Stimulated activated CD8-positive, alpha-beta memory T cell treated with anti-CD3 and anti-CD28 coated beads, Interleukin-4, amount 100 ng/mL, for 24 hours (primary cell): Measurements from ENCODE around the gene JARID2.

Experiments used
- DNase-seq: peaks from one replicate; pipeline ENCODE4 v3.0.0-alpha.2; 2020; ENCODE audit warnings: low read depth

Gene JARID2

DNA sequence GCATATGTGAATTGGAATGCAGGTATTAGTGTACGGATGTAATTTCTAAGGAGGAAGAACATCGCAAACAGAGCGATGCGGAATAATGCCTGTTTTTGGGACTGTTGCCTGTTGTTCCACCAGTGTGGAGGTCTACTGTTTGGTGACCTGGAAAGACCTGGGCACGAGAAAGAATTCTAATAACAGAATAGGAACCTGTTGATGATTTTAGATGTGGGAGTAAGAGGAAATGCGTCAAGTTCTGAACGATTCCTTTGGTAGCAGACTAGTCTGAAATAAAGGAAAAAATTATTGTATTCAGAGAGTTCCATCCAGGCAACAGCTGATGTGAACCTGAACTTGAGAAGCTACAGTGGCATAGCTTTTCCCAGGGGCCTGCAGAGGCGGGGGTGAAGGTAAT lies 224.9 kb downstream of the JARID2 start:
- DNase-seq, result no peak

DNA sequence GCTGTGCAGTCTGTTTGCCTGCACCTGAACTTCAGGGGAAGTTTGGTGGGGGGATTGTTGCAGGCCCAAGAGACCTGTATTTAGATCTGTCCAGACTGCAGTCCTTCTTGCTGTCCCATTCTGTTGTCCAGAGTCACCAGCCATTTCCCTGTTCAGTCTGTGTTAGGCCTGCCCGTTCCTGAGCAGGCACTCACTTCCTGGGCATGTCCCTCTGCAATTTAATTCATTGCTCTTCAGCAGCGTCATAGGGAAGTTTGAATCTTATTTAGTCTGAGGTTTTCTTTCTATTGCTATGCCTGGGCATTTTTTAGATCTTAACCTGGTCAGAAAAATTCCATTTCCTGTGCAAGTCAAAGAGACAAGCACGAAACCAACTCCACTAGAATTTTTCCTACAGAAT lies 226.8 kb downstream of the JARID2 start:
- DNase-seq, result no peak

DNA sequence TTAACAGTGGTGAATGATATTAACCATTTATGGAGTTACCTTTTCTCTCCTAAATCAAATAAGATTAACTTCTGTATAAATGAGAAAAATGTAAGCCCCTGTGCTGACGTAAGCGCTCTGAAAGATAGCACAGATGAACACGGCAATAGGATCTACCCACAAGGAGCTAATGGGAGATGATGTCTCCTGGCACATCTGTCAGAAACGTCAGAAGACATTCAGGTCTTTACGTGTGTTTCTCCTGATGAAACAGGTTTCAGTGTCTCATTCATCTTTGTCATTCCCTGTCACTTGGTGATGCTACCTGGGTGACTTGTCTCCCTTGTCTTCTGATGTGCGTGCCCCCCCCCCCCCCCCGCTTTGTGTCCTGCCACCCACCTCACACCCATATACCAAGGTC lies 227.3 kb downstream of the JARID2 start:
- no peak for DNase-seq

DNA sequence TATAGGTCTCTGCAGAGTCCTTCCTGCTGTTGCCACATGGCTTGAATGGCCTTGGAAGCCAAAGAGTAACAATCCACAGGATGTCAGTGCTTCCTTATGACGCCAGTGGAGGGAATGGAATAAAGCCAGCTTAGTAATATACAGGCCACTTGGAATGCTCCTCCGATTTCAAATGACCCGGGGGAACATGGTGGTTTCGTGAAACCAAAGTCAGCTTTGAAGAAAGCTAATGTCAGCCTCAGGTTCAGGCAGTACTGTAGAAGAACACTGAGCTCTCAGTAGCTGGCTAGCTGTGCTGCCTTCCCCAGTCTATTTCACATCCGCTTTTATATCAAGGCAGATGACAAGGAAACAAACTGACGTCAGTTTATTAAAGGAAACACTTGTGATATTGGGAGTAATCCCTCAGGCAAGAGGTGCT lies 227.9 kb downstream of the JARID2 start:
- no peak for DNase-seq

DNA sequence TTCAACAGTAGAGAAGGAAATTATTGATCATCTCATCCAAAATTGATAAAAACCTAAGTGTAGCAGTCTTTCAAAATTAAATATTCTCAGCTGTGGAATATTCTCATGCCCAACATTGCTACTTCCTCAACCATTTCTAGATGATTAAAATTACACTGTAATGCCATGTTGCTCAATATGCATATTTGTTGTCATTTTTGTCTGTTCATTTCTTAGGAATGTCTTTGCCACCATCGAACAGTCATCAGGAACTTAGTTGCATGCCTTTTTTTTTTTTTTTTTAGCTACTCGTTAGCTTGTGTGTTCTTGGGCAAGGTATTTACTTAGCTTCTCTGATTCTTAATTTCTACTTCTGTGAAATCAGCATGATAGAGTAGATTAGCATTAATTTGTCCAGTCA lies 228.3 kb downstream of the JARID2 start:
- DNase-seq, result no peak

DNA sequence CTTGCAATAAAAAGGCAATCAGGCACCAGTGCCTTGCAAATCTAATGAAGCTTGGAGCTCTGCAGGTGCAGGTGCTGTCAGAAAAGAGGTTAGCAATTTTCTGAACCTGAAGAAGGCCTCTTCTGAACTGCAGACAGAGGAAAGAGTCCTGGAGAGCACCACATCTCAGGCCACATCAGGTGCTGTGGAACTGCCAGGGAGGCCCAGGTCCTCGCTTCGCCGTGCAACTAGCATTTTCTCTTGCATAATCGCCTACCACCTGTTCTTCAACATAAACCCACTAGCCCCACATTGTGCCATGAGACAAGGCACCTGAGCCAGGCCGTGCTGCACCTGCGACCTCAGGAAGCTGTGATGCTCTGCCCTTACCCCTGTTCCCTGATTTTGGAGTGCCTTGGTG lies 229.4 kb downstream of the JARID2 start:
- DNase-seq, result no peak

DNA sequence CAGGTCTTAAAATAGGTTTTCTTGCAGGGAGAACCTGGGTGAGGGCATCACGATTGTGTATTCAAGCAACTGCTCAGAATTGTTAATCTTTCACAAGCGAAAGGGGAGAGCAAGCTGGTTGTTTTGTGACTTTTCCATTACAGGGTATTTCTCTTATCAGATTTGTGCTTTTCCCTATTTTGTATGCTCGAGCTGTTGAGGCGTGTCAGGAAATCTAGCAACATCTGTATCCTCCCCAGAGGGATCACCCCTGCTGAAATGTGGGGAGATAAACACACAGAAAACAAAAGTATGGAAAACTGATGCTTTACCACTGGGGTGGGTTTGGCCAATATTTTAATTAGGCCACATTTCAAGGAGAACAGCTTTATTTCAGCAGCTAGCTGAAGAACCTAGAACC lies 230.0 kb downstream of the JARID2 start:
- no peak for DNase-seq

DNA sequence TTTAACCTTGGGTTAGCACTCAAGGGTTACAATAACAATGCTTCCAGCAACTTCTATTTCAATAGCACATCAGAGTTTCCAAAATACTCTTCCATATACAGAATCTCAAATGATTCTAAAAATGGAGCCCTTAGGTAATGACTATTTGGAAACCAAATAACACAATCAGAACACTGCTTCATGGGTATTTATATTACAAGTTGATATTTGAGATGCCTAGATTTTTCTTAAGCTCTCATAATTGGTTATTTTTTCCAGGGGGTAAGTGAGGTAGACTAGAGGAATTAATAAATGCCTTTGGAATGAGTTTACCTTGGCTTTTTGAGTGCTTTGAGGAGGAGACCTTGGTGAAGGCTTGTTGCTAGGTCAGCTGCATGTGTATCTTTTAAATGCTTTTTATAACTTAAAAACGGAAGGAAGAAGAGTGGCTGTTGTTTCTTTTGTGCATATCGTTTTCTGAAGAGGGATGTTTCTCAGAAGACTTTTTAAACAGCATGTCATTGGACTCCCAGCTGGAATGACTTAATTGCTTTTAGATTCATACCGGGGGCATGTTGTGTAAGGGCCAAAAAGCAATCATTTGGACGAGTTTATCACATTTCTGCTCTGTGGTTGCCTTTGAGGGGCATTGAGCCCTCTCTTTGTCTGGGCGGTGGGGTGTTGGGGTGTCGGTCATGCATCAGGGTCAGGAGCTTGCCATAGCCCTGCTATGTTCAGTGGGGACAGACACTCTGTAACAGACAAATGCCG lies 230.9 kb downstream of the JARID2 start:
- no peak for DNase-seq

DNA sequence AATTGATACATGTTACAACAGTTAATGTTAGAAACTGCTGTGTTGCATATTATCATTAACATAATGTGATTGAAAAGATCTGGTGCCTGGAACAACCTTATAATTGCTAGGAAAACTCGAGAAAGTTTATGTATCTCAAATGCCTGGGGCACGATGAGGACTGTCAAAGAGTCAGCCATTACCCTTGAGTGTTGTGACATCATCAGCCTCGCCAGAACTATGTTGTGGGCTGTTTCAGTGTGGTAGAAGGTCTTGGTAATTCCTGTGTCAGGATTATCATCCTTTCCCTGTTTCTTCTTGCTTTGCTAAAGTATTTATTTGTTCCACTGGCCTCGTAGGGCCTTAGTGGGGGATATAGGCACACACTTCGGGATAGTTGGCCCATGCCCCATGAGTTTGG lies 231.9 kb downstream of the JARID2 start:
- no peak for DNase-seq

DNA sequence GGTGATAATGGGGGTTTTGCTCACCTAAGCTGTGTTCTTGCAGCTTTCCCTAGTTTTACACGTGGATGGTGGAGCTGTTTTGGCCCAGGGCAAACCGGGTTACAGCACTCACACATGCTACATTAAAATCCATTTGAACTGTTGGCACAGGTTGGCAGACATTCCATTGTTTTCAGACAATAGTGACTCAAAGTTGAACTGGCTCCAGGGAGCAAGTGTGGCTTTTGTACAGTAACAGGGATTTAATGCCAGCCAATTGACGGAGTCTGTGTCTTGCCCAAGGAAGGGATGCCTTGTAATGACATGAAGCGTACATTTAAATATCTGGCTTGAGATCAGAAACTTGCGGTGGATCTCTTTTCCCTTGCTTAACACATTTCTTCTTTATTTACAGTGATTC lies 233.9 kb downstream of the JARID2 start:
- no peak for DNase-seq

DNA sequence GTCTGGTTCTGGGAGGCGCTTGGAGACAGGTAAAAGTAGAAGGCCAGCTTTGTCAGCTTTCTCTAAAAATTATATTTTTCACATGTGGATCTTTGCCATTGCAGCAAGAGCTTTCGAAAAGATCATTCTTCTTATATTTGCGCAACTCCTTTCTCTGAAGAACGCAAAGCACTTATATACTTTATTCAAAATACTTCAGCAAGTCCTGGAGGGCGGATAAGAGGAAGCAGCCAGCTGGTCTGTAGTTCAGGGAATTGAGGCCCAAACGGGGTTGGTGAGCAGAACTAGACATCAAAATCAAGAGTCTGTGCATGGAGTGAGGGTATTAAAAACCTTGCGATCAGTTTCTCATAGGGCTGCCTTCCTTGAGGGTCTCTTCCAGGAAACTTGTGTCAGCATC lies 234.7 kb downstream of the JARID2 start:
- DNase-seq, result no peak

DNA sequence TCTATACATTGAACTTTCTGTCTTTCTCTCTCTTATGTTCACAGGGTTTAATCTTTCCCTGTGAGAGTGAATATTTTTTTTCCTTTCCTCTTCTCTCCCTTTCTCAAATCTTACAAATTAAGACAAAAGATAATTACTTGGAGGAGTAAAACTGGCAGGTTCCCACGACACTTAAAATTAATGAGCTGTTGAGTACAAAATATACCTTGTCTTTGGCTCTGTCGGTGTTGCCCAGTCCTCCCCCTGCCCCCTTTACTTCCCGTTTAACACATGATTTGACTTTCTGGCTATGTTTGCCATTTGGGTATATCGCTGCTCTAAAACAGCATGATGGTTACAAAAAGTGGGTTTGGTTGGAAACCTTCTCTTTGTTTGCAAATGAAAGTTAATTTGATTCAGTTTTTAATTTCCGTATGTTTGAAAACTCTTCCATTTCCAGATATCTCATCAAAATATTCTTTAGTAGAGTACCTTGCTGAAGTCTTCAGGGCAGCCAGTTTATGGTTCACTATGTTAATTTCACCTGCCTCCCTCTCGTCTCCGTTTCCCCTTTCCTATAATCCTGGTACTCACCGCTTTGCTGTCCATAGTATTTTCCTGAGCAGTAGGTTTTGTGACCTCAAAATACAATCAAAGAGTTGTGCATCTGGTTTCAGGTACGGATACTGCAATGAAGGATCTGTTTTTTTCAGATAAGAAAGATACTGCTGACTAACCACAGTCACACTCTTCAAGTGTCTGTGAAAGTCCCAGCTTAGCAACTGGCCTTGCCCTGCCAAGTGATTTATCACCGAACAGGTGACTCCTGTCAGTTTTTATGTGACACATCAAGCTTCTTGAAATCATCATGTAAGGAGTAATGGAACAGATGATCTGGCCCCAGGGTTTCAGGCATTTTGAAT lies 235.8 kb downstream of the JARID2 start:
- no peak for DNase-seq

DNA sequence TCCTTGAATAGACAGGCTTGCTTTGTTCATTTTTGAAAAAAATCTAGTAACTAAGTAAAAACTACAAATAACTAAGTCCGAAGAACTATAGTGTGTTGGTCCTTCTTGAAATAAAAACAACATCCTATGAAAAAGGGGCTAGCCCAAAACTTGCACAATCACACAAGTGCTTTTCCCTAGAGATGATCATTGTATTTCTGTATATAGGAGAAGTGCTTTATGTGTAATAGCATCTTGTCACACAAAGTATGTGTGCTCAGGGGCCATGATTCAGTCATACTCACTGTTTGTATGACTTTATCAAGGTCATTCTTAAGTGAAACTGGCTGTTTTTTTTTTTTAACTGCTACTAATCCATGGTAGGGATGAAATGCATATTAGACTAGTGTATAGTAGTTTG lies 237.2 kb downstream of the JARID2 start:
- no peak for DNase-seq

DNA sequence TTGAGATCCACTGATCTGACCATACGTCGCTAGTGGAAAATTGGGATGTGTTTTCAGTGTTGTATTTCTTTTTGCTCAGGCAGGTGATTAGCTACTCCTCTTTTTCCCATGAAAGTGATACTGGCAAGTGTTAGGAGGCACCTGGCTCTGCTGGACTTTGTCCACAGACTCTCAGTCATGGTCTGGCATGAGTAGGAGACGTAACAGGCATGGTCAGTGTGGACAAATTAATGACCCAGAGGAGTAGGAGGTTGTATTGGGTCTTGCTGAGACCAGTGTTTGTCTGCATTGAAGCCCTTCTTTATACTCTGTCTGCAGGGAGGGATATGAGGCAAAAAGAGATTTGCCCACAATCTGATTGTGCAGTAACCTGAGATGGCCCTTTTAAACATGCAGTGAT lies 238.3 kb downstream of the JARID2 start:
- DNase-seq, result no peak

DNA sequence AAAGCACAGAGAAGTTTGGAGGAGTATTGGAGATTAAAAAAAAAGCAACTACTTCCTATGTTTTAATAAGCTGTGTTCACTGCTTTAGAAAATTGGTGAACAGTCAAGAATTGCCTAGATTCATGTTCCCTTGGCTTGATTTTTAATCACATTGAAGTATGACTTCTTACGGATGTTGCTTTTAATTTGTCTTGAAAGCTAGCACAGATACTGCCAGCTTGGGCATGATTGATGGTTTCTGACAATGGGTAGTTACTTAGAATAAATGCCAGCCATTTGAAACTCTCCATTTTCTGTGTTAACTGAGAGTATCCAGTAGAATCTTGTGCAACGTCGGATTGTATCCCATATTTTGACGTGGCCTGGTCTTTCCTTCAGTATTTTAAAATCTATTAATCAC lies 239.0 kb downstream of the JARID2 start:
- DNase-seq, result no peak

DNA sequence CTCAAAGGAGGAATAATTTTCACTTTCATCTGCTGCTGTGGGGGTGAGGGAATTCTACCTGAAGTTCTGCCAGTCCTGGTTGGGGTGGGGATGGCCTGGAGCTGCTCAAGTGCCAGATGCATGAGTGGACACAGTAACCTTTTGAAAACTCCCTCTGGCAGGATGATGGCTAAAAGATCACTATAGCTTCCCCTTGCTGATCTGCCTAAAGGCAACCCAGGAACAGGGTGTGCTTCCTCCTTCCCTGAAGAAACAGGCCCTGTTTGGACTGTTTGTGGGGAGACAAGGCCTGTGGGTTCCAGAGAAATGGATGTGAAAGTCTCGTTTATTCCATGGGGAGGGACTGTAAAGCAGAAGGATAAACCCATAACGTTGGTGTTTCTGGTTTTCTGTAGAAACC lies 240.1 kb downstream of the JARID2 start:
- no peak for DNase-seq

DNA sequence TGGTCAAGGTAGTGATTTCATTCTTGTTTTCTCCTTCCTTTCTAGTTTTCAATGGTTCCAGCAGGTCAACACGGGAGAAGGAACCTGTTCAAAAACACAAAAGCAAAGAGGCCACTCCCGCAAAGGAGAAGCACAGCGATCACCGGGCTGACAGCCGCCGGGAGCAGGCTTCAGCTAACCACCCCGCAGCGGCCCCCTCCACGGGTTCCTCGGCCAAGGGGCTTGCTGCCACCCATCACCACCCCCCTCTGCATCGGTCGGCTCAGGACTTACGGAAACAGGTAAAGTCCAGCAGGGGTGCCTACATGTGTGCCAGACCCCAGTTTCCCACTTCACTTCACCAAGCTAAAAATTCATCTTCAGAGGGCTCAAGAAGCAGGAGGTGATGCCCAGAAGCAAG lies 241.4 kb downstream of the JARID2 start:
- no peak for DNase-seq

DNA sequence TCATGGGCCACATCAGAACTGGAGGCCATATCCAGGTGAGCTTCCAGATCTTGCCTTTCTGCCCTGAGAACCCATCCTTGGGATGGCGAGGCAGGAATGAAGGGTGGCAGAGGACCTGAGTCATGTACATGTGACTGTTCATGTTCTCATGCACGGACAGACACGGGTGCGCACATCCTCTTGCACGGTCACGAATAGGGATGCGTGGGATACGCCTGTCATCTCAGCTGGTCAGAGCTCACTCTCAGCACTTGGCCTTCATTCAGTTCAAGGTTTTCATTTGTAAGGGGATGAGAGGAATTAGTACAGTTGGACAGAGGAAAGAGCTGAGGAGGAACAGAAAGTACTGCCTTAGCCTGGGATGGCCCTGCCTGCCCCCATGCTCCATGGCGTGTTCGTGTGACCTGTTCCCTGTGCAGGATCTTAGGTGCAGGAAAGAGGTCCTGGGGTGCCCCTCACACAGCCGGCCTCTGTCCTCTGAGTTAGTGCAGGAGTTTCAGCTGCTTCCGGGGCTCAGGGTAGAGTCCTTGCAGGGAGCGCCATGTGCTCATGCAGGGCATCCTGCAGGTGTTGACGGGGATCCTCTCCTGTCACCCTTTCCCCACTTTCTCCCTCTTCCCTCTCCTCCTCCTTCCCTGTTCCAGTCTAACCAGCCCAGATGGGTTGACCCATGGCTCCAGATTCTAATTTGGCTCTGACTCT lies 243.5 kb downstream of the JARID2 start:
- DNase-seq, result no peak

DNA sequence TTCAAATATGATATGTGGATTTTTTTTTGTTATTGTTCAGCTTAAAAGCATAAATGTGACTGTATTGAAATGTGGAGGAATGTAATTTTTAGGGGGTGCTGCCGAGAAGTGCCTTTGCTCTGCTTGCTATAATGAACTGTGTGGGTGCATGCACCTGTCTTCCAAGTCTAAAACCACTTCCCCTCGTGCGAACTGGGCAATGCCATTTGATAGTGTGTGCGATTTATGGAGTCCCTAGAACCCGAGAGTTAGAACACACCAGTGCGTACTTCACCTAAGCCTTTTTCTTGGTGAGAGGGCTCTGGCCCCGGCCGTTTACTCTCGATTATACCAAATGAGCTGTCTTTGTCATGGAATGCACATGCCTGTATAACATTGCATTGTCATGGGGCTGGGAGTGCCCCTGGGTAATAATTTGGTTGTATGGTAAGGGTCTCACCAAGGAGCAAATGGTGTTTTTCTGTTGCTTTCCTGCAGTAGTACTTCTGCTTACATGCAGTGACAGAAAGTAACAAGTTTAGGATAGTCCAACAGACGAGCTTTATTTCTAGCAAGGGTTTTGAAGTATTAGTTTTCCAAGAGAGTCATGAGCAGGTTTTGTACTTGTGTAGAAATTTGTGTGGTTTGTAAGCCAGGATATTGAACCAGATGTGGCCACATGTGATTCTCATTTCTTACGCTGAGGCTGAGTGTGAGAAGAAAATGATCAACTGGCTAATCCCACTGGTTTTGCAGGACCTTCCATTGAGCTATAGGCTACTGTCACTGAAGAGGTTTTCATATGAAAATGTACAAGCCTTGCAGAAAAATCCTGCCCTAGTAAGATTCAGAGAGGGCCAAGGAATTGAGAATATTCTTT lies 244.6 kb downstream of the JARID2 start:
- no peak for DNase-seq

DNA sequence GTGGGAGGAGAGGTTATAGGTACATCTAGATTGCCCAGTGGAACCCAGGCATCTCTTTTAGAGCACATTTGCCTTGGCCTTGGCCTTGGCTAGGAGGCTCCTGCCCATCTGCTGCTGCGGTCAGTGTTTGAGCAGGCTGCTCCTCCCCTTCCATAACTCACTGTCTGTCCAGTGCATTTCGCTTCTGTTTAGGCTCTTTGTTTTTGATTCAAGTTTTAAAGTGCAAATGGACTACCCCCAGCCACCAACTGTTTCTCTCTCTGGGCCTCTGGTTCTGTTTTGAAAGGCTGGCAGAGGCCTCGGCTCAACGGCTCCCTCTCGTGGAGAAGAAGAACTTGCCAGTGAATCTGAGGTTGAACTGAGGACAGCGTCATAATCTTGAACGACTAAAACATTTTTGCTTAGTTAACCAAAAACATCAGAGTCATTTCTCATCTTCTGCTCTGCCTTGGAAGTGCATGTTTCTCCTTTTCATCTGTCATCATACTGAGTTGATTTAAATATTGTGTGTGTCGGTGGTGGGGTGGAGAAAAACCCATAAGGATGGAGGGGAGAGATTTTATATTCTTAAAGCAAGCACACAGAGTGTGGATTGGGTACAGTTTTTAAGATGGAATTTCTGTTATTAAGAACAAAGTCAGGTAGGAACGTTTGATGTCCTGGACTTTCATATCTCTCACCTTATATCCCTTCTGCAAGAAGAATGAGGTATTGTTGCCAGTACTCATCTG lies 245.6 kb downstream of the JARID2 start:
- DNase-seq, result peak; percentile 55

DNA sequence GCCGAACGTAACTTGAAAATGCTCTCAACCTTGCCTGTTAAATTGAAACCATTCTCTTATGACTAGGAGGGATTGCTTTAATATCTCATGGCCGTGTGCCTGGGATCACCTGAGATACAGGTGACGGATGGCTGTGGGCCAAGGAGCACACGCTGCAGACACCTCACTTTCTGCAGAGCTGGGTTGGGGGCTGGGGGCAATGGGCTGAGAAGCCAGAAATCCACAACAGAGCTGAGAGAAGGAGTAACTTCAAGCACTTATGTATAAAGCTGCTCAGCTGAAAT lies 246.1 kb downstream of the JARID2 start:
- no peak for DNase-seq
